Activated T-helper 1 cell treated with anti-CD3 and anti-CD28 coated beads, Interleukin-2, amount 50 U/mL, for 16 hours (primary cell): ENCODE measurements around the gene PALB2.
"Not testable (repeated sequence)": the region's sequence is repeated elsewhere in the genome, so short reads cannot be mapped to it uniquely, and the experiment has no call there.

Experiments
- DNase-seq, 2 donors: peaks; one replicate each; pipeline ENCODE4 v3.0.0-alpha.2; 2020; ENCODE audit warnings: low read depth in 1 of 2, low spot score in 1 of 2

The PALB2 gene

DNA sequence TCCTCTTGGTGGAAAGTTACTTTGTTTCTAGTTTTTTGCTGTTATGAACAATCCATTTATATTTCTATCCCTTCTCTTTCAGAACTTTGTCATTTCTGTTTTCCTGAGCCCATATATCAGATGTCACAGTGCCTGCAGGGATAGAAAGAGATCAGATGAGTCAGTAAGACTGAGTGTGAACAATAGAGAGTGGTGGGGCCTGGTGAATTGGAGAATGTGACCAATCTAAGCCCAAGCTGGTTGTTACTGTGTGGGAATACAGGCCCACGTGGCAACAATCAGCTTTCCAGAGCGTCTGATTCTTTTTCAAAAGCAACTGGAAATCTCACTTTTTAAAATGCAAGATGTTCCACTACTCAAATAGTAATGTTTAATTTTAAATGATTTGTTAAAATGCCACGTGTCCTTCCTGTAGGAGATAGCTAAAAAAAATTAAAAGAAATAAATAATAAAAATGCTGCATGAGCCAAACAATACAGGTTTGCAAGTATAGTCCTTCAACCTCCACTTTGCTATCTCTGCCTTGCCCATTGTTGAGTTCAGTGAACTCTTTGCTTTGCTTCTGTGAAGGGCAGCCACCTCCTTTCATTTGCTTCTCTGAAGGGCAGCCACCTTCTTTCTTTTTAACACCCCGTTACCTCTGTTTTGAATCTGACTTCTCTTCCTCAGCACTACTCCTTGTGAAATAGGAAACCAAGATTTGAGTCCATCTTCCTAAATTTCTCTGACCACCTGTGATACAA lies 9.7 kb upstream of the PALB2 start:
- DNase-seq = no peak

DNA sequence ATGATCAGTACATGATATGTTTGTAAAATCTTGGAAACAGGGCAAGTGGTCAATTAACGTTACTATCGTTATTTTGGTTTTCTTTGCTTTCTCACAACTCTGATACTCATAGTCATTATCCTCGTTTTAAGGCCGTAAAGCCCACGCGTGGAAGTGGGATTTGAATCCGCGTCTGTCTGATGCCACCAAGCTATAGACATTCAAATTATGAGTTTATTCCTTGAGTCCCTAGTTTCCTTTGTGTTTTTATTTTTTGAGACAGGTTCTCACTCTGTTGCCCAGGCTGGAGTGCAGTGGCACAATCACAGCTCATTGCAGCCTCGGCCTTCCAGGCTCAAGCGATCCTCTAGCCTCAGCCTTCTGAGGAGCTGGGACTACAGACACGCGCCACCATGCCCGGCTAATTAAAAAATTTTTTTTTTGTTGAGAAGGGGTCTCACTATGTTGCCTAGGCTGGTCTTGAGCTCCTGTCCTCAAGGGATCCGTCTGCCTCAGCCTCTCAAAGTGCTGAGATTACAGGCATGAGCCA lies 1.2 kb upstream of the PALB2 start:
- DNase-seq = no peak

DNA sequence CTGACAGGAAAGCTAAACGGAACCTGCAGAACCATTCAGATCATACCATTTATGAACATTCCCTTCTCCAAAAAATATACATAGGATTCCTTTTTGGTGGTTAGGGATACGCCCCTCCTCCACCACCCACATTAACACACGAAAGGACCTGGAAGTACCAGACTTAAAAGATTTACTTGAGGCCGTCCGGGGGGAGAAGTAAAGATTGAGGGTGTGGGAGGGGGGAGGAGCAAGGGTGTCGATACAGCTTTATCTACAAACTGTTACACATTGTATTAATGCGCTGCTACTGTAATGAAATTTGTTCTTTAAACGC lies 537 bp downstream of the PALB2 start:
- DNase-seq = no peak

GRCh38 chr16:23635958-23636357 lies 5.2 kb downstream of the PALB2 start:
- DNase-seq = no peak

- no peak for DNase-seq
These were observed 6.6 kb downstream of the PALB2 start for GRCh38 chr16:23634461-23635036.

GRCh38 chr16:23631874-23632273 lies 9.2 kb downstream of the PALB2 start:
- DNase-seq = not testable (repeated sequence)

GRCh38 chr16:23629516-23629915 lies 11.6 kb downstream of the PALB2 start:
- no peak for DNase-seq

DNA sequence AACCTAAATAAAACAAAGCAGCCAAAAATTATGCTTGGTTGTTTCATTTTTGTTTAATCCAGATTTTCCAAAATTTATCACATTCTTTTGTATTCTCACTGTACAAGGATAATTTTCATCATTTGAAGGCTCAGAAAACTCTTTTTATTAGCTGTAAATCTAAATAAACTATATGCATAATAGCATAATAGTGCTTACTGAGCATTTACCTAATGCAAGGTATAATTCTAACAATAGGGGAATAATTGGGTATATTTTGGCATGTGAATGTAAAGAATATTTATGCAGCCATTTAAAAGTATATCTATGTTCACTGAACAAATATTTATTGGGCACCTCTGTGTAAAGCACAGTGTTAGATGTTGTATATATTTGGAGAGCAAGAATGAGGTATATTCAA lies 17.0 kb downstream of the PALB2 start:
- DNase-seq = no peak

- DNase-seq = no peak
These were observed 25.3 kb downstream of the PALB2 start for GRCh38 chr16:23615805-23616204.

DNA sequence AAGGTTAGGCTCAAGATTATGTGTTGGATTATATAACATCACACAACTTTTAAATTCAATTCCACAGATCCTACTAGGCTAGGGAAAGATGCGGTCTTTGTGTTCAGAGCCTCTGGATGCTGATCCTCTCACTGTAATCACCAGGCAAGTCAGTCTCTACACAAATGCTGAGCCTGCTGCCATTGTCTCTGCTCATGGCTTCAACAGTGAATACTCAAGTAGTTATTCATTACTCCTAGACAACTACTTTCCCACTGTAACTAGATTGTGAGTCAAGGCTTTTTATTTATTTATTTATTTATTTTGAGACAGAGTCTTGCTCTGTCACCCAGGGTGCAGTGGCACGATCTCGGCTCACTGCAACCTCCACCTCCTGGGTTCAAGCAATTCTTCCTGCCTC lies 29.2 kb downstream of the PALB2 start:
- DNase-seq = no peak

- DNase-seq = not testable (repeated sequence)
These were observed 30.2 kb downstream of the PALB2 start for GRCh38 chr16:23610905-23611304.

GRCh38 chr16:23609929-23610328 lies 31.2 kb downstream of the PALB2 start:
- no peak for DNase-seq

DNA sequence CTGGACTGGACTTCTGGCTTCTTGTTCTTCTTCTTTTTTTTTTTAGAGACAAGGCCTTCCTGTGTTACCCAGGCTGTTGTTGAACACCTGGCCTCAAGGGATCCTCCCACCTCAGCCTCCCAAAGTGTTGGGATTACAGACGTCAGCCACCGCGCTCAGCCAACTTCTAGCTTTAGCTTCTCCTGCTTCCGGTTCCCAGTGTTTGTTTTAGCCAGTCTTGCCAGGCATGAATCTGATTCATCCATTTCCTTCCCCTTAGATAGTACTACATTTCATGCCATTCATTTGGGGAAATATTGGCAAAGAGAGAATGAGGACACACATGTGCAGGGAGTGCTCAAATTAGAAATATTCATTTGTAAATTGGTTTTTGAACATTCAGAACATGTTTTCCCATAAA lies 32.9 kb downstream of the PALB2 start:
- DNase-seq = no peak

DNA sequence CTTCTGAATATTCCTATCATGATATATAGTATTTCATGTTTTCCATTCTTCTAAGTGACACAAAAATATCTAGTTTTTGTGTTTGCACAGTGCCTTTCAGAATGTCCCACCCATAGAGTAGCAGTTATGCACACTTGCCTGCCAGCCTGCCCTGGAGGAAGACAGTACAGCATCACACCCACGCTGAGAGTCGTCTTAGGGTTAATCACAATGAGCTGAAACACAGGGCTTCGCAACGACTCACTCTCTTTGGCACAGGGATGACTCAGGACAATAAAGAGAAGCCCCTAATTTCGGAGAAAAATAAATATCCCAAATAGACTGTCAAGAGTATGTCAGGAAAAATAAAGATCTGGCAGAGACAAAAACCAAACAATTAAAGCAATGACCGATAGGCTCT lies 33.4 kb downstream of the PALB2 start:
- no peak for DNase-seq

GRCh38 chr16:23597003-23597756 lies 43.9 kb downstream of the PALB2 start:
- DNase-seq = no peak

DNA sequence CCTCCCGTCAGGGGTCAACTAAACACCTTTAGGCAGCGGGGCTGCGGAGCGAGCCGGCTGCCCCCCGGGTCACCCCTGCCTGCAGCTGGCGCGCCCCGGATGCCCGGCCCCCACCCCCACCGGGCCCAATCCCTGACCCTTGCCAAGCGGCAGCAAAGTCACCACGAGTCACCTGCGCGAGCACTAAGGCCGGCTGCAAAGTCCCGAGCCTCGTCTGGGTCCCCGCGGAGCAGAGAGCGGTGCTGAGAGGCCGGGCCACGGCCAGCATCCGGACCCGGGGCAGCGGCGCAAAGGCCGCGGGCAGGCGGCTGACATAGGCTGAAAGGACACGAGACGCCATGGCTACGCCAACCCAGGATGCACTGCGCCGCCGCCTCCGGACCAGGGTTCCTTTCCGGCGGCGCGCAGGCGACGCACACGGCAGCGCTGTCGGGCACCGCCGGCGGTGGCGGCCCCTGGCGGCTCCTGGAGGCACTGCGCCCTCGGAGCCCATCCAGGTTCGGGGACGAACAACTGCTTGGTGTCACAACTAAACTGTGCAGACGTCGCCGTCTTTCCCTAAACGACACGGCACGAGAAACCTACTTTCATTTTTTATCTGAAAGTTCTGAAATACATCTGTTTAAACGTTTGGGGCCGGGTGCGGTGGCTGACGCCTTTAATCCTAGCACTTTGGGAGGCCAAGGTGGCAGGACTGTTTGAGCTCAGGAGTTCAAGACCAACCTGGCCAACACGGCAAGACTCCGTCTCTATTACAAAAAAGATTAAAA lies 45.0 kb downstream of the PALB2 start, which contains the start of gene NDUFAB1:
Gene NDUFAB1 (minus strand): TSS at position 366 of the 770 bp plus-strand sequence. CDS start 26 bp downstream, at position 340.
- DNase-seq = peak; percentile 86 to 88

DNA sequence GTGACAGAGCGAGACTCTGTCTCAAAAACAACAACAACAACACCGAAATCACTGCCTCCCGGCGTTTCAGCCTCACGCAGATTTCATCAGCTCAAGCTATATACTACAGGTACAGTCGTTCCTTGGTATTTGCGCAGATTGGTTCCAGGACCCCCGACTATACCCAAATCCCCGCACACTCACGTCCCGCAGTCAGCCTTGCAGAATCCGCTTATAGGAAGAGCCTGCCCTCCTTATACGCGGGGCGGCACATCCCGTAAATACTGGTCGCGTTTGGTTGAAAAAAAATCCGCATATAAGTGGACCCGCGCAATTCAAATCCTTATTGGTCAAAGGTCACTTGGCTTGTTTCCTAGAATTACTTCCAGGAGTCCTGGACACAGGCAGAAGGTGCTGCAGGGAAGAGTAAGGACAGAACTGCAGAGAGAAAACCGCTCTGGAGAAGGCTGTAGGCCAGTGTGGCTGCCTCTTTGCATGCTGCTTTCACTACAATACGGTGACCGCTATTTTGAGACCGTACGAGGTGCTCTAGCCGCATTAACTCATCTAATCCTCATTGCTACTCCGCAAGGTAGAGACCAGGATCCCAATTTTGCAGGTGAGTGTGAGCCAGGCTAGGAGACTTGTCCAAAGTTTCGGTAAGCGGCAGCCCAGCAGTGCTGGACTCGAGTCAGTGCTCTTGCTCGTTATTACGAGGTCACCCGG lies 45.7 kb downstream of the PALB2 start:
- no peak for DNase-seq

GRCh38 chr16:23594186-23594585 lies 46.9 kb downstream of the PALB2 start:
- DNase-seq = no peak

DNA sequence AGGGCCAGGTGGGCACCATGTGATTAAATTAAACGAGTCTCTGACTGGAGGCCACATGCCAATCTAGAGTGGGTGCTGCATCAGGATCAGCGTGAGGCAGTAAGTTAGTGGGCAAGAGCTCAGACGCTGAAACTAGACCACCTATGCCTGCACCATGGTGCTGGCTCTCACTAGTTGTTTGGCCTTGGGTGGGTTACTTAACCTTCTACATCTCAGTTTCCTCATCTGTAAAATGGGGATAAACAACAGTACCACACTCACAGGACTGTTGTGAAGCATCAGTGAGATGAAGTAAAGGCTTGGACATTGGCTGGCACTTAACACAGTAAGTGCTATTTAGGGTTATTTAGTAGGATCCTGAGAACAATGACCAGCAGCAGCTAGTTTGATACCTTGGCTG lies 50.9 kb downstream of the PALB2 start:
- DNase-seq = no peak

- DNase-seq = no peak
These were observed 53.4 kb downstream of the PALB2 start for GRCh38 chr16:23587726-23588125.
